Measurements from ENCODE around the gene CYBB.

The CYBB gene

GRCh38 chrX:37786624-37787422 lies 7.0 kb downstream of the CYBB start:
- no peak for DNase-seq

DNA sequence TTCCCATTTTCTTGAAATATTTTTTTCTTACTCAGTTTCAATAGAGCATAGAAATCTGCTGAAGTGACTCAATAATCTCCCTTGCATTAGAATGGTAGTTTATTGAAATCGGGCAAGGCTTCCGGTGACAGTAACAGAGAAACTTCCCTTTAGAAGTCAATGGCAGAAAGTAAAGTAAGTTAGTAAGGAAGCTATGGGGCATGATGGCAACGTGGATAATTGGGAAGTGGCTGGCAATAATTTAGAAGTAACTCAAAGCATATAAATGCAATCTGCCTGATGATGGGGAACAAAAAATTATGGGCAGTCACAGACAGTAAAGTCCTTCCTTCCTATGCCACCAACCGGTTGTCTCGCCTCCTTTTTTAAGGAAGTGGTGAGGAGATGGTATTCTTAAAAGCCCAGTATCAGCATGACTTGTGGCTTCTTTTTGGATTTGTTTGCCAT lies 7.6 kb downstream of the CYBB start:
- DNase-seq: no peak

DNA sequence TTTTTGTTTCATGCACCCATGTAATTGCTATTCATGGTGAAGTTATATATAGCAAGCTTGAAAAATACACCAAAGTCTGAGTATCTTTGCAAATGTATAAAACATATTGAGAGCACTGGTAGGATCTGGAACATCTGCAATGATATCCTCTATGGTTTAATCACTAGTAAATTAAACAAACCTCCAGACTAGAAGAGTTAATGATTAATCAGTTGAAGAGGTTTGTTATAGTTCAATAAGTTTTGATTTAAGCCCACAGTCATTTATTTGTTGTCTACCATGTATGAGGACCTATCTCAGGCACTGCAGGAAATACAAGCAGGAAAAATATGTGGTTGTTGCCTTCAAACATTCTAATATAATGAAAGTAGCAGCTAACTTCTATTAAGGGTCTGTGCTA lies 16.5 kb downstream of the CYBB start:
- DNase-seq: no peak

- DNase-seq: no peak
These were observed 16.9 kb downstream of the CYBB start for GRCh38 chrX:37796805-37797204.

DNA sequence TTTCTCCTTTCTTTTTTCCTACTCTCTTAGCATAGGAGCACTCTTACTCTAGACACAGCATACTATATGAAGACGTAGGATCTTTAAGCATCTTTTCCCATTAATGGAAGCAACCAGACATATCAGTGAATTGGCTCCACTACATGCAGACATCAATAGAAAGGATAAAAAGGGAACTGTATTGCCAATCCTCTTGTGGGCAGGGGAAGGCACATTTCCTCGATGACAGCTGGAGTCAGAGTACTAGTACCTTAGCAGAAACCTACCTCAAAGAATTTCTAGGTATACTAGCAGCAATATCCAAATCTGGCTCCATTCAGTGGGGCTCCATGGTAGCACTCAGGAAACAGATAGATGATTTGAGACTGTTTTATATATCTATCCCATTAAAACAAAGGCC lies 20.1 kb downstream of the CYBB start:
- DNase-seq: no peak

DNA sequence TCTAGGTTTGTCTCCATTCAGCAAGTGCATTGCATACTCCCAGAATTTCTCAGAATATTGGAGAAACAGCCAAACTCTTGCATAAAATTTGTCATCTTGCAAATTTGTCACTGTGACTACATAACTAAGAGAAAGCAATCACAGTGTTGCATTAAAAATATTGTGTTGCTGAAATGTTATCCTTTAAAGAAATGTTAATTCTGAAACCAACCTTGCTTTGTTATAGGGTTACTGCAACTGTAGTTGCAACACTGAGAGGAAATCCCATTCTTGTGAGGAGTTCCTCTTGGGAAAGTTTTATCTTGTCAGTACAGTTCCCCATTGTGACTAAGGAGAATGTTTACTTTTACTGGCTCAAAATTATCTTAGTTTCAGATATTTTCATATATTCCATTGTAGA lies 20.9 kb downstream of the CYBB start:
- no peak for DNase-seq

DNA sequence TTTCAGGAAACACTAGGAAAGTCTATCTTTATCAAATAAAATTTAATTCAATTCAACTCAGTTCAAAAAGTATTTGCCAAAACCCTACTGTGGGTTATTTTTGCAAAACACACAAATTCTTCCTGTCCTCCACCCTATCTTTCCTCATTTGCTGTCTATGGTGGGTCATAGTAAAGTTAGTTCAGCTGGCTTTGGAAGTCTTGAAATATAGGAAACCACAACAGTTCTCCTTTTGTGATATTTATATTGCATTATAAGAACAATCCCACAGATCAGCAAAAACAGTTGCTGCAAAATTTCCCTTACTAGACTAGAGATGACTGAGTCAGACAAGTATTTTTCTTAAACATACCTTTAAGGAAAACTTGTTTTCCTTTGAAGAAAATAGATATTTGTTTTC lies 22.2 kb downstream of the CYBB start:
- no peak for DNase-seq

- DNase-seq: no peak
These were observed 23.2 kb downstream of the CYBB start for GRCh38 chrX:37803057-37803456.

DNA sequence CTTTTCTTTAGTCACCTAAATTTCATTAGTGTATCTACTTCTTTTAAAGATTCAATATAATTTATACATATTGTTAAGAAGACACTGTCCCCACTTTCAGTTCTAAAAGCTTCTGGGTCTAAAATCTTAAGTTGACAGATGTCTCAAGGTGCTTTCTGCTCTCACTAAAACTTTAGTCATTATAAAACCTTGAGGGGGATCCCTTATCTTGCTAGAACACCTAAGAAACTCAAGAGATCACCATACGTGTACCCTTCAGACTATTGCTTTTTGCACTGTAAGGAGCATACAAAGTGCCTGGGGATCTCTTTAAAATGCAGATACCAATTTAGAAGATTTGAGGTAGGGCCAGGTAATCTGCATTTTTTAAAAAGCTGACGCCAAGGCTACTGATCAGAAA lies 30.1 kb downstream of the CYBB start:
- DNase-seq: no peak

DNA sequence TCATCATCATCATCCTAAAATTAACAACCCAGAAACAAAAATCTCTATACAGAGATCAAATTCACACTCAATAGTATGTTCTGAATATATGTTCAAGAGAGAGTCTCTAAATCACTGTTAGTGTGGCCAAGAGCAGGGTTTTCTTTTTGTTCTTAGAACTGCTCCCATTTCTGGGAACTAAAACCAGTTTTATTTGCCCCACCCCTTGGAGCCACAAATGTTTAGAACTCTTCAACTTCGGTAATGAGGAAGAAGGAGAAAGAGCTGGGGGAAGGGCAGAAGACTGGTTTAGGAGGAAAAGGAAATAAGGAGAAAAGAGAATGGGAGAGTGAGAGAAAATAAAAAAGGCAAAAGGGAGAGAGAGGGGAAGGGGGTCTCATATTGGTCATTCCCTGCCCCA lies 32.3 kb downstream of the CYBB start:
- DNase-seq: no peak

DNA sequence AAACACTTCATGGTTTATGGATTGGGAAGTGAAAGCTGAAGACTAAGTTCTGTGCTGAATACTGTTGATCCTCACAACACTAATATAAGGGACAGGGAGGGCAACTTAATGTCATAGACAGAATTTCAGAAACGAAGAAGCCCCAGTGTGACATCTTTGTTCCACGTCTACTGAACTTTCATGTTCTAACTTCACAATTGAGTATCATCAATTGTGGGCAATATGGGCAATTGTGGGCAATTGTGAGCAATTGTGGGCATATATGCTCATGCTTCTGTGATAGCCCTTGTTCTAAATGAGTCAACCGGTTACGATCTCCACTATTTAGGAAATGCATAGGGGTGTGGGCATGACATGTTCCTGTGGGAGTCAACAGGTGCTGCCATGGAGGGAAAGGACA lies 33.7 kb downstream of the CYBB start:
- DNase-seq: no peak

DNA sequence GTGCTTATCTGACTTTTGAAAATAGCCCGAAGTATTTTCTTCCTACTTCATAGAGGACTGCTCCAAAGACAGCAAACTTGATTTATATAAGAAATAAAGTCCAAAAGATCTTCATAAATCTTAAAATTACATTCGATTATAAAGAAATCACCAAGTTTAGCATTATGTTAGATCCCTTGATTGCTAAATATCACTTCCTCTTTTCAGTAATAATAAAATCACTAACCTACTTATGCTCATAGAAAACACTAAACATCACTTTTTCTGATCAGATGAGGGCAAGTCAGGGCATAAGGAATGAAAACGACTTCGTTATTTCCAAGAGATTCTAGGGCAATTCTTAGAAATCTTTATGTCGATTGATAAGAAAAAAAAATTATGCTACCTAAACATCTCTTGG lies 35.5 kb downstream of the CYBB start:
- DNase-seq: no peak

DNA sequence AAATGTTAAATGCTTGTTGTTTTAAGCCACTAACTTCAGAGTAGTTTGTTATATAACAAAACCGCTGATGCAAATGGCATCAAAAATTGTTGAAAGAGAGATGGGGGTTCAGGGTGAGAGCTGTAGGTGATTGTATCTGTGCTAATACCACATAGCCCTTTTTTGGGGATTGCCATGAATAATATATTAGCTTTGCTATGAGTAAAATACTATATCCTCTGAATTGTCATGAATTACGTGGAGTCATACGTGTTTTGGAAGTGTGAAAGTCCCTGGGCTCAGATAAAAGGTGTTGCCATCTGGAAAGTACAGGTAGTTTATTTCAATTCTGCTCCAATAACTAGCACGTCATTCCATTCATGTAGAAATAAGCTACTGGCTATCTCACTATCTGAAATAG lies 36.9 kb downstream of the CYBB start:
- DNase-seq: no peak

- no peak for DNase-seq
These were observed 37.3 kb downstream of the CYBB start for GRCh38 chrX:37817176-37817575.

GRCh38 chrX:37817579-37817978 lies 37.7 kb downstream of the CYBB start:
- no peak for DNase-seq

GRCh38 chrX:37818031-37818430 lies 38.2 kb downstream of the CYBB start:
- no peak for DNase-seq

DNA sequence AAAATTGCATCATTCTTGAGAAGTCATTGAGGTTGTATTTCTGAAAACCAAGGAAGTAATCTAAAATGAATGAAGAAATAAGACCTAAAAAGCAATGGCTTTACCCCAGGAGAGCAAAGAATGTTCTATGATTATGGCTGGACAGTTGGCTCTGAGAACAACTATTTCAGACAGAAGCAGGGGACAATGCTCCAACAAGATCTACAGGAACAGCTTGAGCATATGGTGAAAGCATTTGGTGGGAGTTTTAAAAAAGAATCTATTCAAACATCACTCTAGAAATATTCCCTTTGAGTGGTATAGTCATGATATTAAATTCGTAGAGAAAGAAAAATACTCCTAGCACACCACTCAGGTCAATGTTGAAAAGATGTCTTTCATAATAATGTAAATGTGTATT lies 40.8 kb downstream of the CYBB start:
- DNase-seq: no peak

DNA sequence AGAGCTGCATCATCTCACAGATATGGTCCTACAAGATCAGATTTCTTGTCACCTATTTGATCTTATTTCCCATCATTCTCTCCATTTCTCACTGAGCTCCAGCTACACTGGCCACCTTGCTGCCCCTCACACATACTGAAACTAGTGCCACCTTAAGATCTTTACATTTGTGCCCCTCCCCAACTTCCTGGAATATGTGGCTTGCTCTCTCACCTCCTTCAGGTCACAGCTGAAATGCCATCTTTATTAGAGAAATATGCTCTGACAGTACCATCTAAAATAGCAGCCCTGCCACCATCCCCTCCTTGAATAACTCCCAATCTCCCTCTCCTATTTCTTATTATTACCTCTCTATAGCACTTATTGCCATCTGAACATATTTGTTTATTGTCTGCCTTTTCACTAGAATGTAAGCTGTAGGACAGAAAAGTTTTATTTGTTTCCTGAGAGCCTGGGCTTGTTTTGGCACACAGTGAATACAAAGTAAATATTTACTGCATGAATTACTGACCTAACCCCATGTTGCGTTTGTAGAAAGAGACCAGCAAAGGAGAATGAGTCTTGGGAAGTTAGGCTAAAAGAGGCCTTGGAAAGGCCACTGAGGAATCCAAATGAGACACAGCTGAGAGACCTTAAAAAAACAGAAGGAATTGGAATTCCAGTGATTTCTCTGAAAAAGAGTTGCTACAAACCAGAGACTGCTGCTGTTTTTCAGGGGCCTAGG lies 44.8 kb downstream of the CYBB start:
- no peak for DNase-seq

GRCh38 chrX:37825215-37825842 lies 45.5 kb downstream of the CYBB start:
- no peak for DNase-seq

DNA sequence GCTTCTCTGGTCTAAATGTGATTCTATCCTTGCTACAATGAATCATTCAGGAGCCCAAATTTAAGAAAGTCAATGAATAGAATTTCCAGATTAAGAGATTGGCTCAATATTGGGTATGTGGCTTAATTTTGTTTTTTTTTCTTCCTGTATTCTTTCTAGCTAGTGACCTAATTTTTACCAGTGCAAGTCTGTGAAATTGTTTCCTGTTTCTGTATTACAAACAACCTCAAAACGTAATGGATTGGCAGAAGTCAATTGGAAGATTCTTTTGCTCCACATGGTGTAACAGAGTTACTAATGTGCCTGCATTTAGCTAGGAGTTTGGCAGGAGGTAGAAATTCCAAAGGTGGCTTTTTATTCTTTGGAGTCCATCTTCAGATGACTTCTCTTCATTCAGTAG lies 49.9 kb downstream of the CYBB start:
- no peak for DNase-seq

GRCh38 chrX:37830371-37830770 lies 50.5 kb downstream of the CYBB start:
- DNase-seq: no peak

DNA sequence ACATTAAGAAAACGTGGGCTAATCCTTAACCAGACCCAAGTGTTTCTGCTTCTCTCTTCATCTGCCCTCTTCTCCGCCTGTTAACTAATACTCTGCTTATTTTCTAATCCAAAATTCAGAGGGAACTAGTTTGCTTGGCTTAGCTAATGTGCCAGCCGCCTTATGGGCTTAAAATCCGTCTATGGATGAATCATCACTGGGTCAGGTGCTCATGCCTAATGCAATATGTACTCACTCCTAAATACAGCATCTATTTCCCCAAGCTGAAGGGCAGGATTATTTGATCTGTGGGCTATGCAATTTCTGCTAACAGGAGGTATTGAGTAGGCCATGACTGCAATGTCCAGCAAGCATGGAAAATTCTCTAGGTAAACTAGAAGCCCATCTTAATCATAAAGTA lies 55.1 kb downstream of the CYBB start:
- no peak for DNase-seq

- no peak for DNase-seq
These were observed 61.1 kb downstream of the CYBB start for GRCh38 chrX:37840931-37841330.

DNA sequence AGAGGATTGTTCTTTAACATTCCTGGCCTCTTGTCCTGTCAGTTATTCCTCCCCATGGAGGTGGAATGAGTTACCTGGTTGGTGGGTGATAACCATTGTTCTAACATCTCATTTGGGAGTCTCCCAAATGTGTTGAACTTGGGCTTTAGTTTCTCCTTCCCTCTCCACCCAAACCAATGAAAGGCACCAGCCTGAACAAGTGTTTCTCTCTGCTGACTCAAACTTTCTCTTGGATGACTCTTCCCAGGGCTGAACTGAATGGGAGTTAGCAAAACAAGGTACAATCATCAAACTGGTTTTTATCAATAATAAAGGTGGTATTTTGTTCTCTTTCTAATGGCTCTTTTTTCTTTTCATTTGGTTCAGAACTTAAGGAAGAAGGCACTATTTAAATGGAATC lies 64.8 kb downstream of the CYBB start:
- DNase-seq: no peak

All from left hindlimb (tissue), 1 donor.